ENCODE results near the gene PARD3. TPM values are rescaled to one million over a fixed set of nuclear protein-coding genes. Genes with fewer than 3 reads are reported as not detected.

PARD3 gene
- total RNA-seq, 1 donor from 2014 or later = 35.4 TPM

DNA sequence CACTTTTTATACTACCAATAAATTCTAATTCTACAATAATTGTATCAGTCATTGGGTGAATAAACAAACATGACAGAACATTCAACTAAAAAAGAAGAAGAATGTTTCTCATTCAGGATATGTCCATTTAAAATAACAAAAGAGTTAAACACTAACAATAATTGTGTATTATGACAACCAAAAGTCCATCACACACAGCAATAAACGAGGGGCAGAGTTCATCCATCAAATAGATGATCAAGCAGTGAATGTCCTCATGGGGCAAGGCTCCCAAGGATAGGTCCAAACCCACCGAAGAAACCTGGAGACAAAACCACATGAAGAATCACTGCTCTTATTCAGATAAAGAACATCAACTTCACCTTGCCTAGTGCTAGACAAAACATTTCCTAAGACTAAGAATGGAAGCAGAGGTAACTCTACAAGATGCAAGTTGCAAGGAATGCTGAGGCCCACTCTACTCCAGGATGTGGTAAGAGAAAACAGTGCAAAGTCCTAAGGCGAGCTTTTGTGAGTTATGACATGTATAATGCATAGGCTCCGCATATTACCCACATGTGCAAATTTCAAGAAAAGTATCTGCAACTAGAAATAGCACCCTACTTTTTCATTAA lies 115.1 kb downstream of the PARD3 start:
- H3K4me1 ChIP-seq (ENCODE audit: insufficient read depth, low read length) = peaks cover 40% of the 10 kb centered on the region
- Mint-ChIP-seq H3K4me3 (ENCODE audit: unreplicated experiment) (no peak overlapping the region), H3K27me3 (ENCODE audit: low read depth, unreplicated experiment) (no peaks in the 10 kb centered on the region), H3K4me1 (ENCODE audit: low read depth, unreplicated experiment) (peaks cover 39% of the 10 kb centered on the region), H3K9me3 (ENCODE audit: unreplicated experiment) (no peaks in the 10 kb centered on the region), H3K36me3 (ENCODE audit: low read depth, unreplicated experiment) (no peaks in the 10 kb centered on the region), H3K27ac (ENCODE audit: unreplicated experiment) (no peak overlapping the region)
- H3K27ac ChIP-seq (ENCODE audit: low read depth, low read length) = no peak overlapping the region
- DNase-seq (ENCODE audit: low read depth) (no peak), FAIRE-seq (no peak)
- H3K36me3 ChIP-seq (ENCODE audit: insufficient read depth, low read length) = no peaks in the 10 kb centered on the region
- H3K4me2 ChIP-seq (ENCODE audit: low read length) = no peak overlapping the region
- H4K20me1 ChIP-seq (ENCODE audit: insufficient read depth, low read length) = peaks cover 47% of the 10 kb centered on the region
- no peaks in the 10 kb centered on the region for H3K9me3 ChIP-seq (ENCODE audit: insufficient read depth, low read depth, low read length)
- H3K9ac ChIP-seq (ENCODE audit: low read length) = no peak overlapping the region
- no peaks in the 10 kb centered on the region for H3K27me3 ChIP-seq (ENCODE audit: insufficient read depth, low read length)
- H2AFZ ChIP-seq (ENCODE audit: low read depth, low read length) = no peak overlapping the region
- no peak overlapping the region for H3K4me3 ChIP-seq (ENCODE audit: insufficient read depth, low read depth, low read length)
- TF ChIP-seq EZH2 (IDR thresholded peaks at IDR 0.05; ENCODE audit: insufficient read depth, low read length) (no peak), CTCF (IDR thresholded peaks at IDR 0.05; ENCODE audit: insufficient read depth, low read depth, low read length) (no peak)
- peaks cover 56% of the 10 kb centered on the region for H3K79me2 ChIP-seq (ENCODE audit: insufficient read depth, low read length)

DNA sequence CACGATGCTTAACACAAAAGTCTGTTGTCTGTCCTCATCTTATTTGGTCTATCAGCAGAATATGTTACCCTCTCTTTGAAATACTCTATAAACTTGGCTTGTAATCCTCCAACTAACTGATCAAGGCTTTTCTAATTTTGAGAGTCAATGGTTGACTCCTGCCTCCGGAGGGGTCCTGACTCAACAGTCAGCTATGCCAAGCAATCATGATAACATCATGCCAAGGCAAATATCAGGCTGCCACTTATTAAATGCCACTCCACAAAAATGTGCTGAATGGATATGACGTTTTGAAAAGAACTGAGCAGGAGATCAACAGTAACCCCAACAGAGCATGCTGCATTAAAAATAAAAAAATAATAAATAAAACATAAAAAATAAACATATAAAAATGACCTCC lies 116.1 kb downstream of the PARD3 start:
- Mint-ChIP-seq H3K4me1 (ENCODE audit: low read depth, unreplicated experiment) (peaks cover 39% of the 10 kb centered on the region), H3K4me3 (ENCODE audit: unreplicated experiment) (no peak overlapping the region), H3K27me3 (ENCODE audit: low read depth, unreplicated experiment) (no peaks in the 10 kb centered on the region), H3K9me3 (ENCODE audit: unreplicated experiment) (no peaks in the 10 kb centered on the region), H3K36me3 (ENCODE audit: low read depth, unreplicated experiment) (peaks cover 4% of the 10 kb centered on the region), H3K27ac (ENCODE audit: unreplicated experiment) (peak overlapping the region; percentile 63)
- Histone ChIP-seq H3K36me3 (ENCODE audit: insufficient read depth, low read length) (no peaks in the 10 kb centered on the region), H3K27ac (ENCODE audit: low read depth, low read length) (peak overlapping the region; percentile 48), H4K20me1 (ENCODE audit: insufficient read depth, low read length) (peaks cover 42% of the 10 kb centered on the region), H3K27me3 (ENCODE audit: insufficient read depth, low read length) (no peaks in the 10 kb centered on the region), H2AFZ (ENCODE audit: low read depth, low read length) (no peak overlapping the region), H3K4me1 (ENCODE audit: insufficient read depth, low read length) (peaks cover 40% of the 10 kb centered on the region), H3K4me3 (ENCODE audit: insufficient read depth, low read depth, low read length) (no peak overlapping the region), H3K9ac (ENCODE audit: low read length) (no peak overlapping the region), H3K9me3 (ENCODE audit: insufficient read depth, low read depth, low read length) (no peaks in the 10 kb centered on the region), H3K4me2 (ENCODE audit: low read length) (peak overlapping the region; percentile 54), H3K79me2 (ENCODE audit: insufficient read depth, low read length) (peaks cover 48% of the 10 kb centered on the region)
- no peak for TF ChIP-seq EZH2 (IDR thresholded peaks at IDR 0.05; ENCODE audit: insufficient read depth, low read length)
- TF ChIP-seq CTCF (IDR thresholded peaks at IDR 0.05; ENCODE audit: insufficient read depth, low read depth, low read length) = no peak
- FAIRE-seq (peak; percentile 5), DNase-seq (ENCODE audit: low read depth) (peak; percentile 72)

- Histone ChIP-seq H3K79me2 (ENCODE audit: insufficient read depth, low read length) (peaks cover 42% of the 10 kb centered on the region), H2AFZ (ENCODE audit: low read depth, low read length) (no peak overlapping the region), H3K36me3 (ENCODE audit: insufficient read depth, low read length) (no peaks in the 10 kb centered on the region), H3K4me1 (ENCODE audit: insufficient read depth, low read length) (peaks cover 40% of the 10 kb centered on the region), H4K20me1 (ENCODE audit: insufficient read depth, low read length) (peaks cover 38% of the 10 kb centered on the region), H3K4me3 (ENCODE audit: insufficient read depth, low read depth, low read length) (no peak overlapping the region), H3K9ac (ENCODE audit: low read length) (no peak overlapping the region), H3K9me3 (ENCODE audit: insufficient read depth, low read depth, low read length) (no peaks in the 10 kb centered on the region), H3K27me3 (ENCODE audit: insufficient read depth, low read length) (no peaks in the 10 kb centered on the region), H3K4me2 (ENCODE audit: low read length) (peak overlapping the region; percentile 54), H3K27ac (ENCODE audit: low read depth, low read length) (no peak overlapping the region)
- TF ChIP-seq EZH2 (IDR thresholded peaks at IDR 0.05; ENCODE audit: insufficient read depth, low read length) = no peak
- TF ChIP-seq CTCF (IDR thresholded peaks at IDR 0.05; ENCODE audit: insufficient read depth, low read depth, low read length) = no peak
- DNase-seq (ENCODE audit: low read depth) = no peak
- H3K27me3 Mint-ChIP-seq (ENCODE audit: low read depth, unreplicated experiment) = no peaks in the 10 kb centered on the region
- H3K9me3 Mint-ChIP-seq (ENCODE audit: unreplicated experiment) = no peaks in the 10 kb centered on the region
- peaks cover 39% of the 10 kb centered on the region for H3K4me1 Mint-ChIP-seq (ENCODE audit: low read depth, unreplicated experiment)
- no peak overlapping the region for H3K4me3 Mint-ChIP-seq (ENCODE audit: unreplicated experiment)
- FAIRE-seq = no peak
- H3K36me3 Mint-ChIP-seq (ENCODE audit: low read depth, unreplicated experiment) = peaks cover 4% of the 10 kb centered on the region
- H3K27ac Mint-ChIP-seq (ENCODE audit: unreplicated experiment) = peak overlapping the region; percentile 83
Observed at GRCh38 chr10:34698248-34698831, 116.8 kb downstream of the PARD3 start.

Measured in astrocyte (in vitro differentiated cells and primary cell).